DOHH2 (cell line): ENCODE measurements around the gene CLASP1.

Experiments
- EZH2phosphoT487 ChIP-seq: fragments of 200-600 bp; sonication (generic); IDR thresholded peaks from 2 replicates; pipeline ENCODE4 v1.6.1; 2017; ENCODE audit warnings: borderline replicate concordance, mild to moderate bottlenecking, antibody characterized with exemption, low read length, moderate library complexity, mixed read lengths
- TF ChIP-seq, protein P1 (sequence below): fragments of 200-600 bp; sonication (generic); IDR thresholded peaks from one replicate; pipeline ENCODE4 v1.5.1; 2014; ENCODE audit warnings: antibody characterized with exemption, mild to moderate bottlenecking, low read depth, low read length; ENCODE audit not compliant: poor library complexity, severe bottlenecking

DNA sequence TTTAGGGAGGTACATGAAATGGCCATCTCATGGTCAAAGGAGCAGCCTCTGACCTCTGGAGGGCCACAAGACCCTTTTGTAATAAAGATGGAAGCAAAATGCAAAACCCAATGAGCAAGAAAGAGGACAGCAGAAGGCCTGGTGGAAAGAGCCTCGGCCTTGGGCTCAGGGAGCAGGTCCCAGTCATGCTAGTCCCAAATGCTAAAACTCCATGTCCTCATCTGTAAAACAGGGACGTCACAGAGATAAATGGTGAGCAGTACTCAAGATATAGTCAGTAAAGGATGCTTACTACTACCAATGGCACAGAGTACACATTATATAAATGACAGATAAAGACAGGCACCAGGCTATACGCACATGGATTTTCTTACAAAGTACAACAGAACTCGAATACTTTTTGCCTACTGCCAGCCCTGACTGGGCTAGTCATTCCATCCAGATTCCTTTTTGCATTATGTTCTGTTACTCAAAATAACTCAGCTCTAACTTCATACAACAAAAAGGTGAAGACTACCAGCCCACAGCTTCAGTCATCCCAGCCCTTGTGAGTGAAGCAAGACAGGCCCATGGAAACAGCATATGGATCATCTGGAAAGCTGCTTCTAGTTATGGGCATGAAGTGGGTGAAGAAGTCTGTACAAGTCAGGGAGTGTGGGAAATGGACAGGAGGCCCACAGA lies 299.4 kb downstream of the CLASP1 start:
- TF ChIP-seq, protein P1, sequence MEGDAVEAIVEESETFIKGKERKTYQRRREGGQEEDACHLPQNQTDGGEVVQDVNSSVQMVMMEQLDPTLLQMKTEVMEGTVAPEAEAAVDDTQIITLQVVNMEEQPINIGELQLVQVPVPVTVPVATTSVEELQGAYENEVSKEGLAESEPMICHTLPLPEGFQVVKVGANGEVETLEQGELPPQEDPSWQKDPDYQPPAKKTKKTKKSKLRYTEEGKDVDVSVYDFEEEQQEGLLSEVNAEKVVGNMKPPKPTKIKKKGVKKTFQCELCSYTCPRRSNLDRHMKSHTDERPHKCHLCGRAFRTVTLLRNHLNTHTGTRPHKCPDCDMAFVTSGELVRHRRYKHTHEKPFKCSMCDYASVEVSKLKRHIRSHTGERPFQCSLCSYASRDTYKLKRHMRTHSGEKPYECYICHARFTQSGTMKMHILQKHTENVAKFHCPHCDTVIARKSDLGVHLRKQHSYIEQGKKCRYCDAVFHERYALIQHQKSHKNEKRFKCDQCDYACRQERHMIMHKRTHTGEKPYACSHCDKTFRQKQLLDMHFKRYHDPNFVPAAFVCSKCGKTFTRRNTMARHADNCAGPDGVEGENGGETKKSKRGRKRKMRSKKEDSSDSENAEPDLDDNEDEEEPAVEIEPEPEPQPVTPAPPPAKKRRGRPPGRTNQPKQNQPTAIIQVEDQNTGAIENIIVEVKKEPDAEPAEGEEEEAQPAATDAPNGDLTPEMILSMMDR: no peak
- TF ChIP-seq EZH2phosphoT487: no peak
